ENCODE results near the gene VTN. TPM values are rescaled to one million over a fixed set of nuclear protein-coding genes. Genes with fewer than 3 reads are reported as not detected.

The VTN gene
- total and polyA plus RNA-seq, 4 donors = 0.63 to 4.3 (median 2.0) TPM

DNA sequence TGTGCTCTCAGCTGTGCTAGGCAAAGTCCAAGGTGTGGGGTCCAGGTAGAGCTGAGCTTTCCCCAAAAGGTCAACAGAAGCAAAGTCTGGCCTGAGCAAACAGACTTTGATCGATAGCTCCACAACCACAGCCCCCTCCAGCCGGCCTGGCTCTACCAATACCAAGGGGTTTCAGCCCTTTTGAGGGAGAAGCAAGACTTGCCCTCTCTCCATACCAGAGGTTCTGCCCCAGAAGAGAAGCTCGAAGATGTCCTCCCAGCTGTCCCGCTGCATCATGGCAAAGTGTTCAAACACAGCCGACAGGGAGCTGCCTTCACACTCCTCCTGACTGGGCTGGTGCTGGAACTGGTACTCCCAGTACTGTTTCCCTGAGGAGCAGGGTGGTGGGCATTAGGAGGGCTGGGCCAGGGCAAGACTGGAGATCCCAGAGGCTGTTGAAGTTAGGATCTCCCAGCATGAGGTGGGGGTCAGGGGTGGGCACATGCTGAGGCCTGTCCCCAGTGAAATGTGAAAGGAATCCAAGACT, 1.7 kb downstream of the VTN start:
- DNase-seq (no peak), ATAC-seq (ENCODE audit: low FRiP score) (no peak)
- Histone ChIP-seq H3K27ac (ENCODE audit: low read depth in 1 of 2, low read length in 2 of 2) (no peak overlapping the region), H3K4me1 (ENCODE audit: control insufficient read depth in 1 of 2, insufficient read depth in 2 of 2, low read length in 2 of 2) (no peaks in the 10 kb centered on the region), H3K9me3 (ENCODE audit: control insufficient read depth, low read length) (no peaks in the 10 kb centered on the region), H3K27me3 (ENCODE audit: control insufficient read depth in 1 of 2, insufficient read depth in 2 of 2, low read length in 1 of 2) (no peaks in the 10 kb centered on the region), H3K36me3 (ENCODE audit: control insufficient read depth in 1 of 2, insufficient read depth in 2 of 2, low read length in 1 of 2) (peaks cover 0 to 2% of the 10 kb centered on the region in 2 donors), H3K4me3 (ENCODE audit: low read length in 2 of 2) (no peak overlapping the region)
- intact Hi-C loops (cut with DNase I) = no loop called here
- WGBS, 2 donors = 80 to 83% methylated on average over 5 of the region's 5 CpGs

GRCh38 chr17:28367641-28368305, 2.3 kb downstream of the VTN start:
- Histone ChIP-seq H3K36me3 (ENCODE audit: control insufficient read depth in 1 of 2, insufficient read depth in 2 of 2, low read length in 1 of 2) (peaks cover 0 to 2% of the 10 kb centered on the region in 2 donors), H3K4me3 (ENCODE audit: low read length in 2 of 2) (no peak overlapping the region), H3K4me1 (ENCODE audit: control insufficient read depth in 1 of 2, insufficient read depth in 2 of 2, low read length in 2 of 2) (no peaks in the 10 kb centered on the region), H3K27ac (ENCODE audit: low read depth in 1 of 2, low read length in 2 of 2) (no peak overlapping the region), H3K27me3 (ENCODE audit: control insufficient read depth in 1 of 2, insufficient read depth in 2 of 2, low read length in 1 of 2) (no peaks in the 10 kb centered on the region), H3K9me3 (ENCODE audit: control insufficient read depth, low read length) (no peaks in the 10 kb centered on the region)
- no peak for DNase-seq
- WGBS, 2 donors = 88 to 90% methylated on average over 21 of the region's 21 CpGs
- intact Hi-C loops (cut with DNase I) = no loop called here
- no peak for ATAC-seq (ENCODE audit: low FRiP score)

- Histone ChIP-seq H3K4me3 (ENCODE audit: low read length in 2 of 2) (no peak overlapping the region), H3K36me3 (ENCODE audit: control insufficient read depth in 1 of 2, insufficient read depth in 2 of 2, low read length in 1 of 2) (peaks cover 0 to 2% of the 10 kb centered on the region in 2 donors), H3K4me1 (ENCODE audit: control insufficient read depth in 1 of 2, insufficient read depth in 2 of 2, low read length in 2 of 2) (no peaks in the 10 kb centered on the region), H3K9me3 (ENCODE audit: control insufficient read depth, low read length) (no peaks in the 10 kb centered on the region), H3K27me3 (ENCODE audit: control insufficient read depth in 1 of 2, insufficient read depth in 2 of 2, low read length in 1 of 2) (no peaks in the 10 kb centered on the region), H3K27ac (ENCODE audit: low read depth in 1 of 2, low read length in 2 of 2) (no peak overlapping the region)
- WGBS, 2 donors = 58 to 80% methylated on average over 1 of the region's 1 CpG
- intact Hi-C loops (cut with DNase I) = no loop called here
- no peak for DNase-seq
- ATAC-seq (ENCODE audit: low FRiP score) = no peak
Observed at GRCh38 chr17:28366605-28367004, 3.5 kb downstream of the VTN start.

DNA sequence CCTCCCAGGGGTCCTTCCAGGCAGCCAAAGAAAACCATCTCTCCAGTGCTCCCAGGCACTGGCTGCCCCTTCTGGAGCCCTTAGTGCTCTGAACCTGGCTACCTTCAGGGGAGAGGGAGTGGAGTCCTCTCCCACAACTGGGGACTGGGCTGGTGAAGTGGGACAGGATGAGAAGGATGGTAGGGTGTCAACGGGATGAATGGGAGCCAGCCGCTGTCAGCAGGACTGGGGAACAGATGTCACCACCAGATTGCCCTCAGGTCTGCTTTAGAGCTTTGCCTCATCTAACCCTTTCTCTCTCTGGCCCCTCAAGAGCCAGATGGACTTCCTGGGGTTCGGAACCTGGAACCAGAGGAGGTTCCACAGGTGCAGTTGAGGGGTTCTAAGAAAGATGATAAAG, 4.6 kb downstream of the VTN start:
- ATAC-seq (ENCODE audit: low FRiP score) (no peak), DNase-seq (peak in 1 of 2 donors; percentile 32)
- Histone ChIP-seq H3K9me3 (ENCODE audit: control insufficient read depth, low read length) (no peaks in the 10 kb centered on the region), H3K27ac (ENCODE audit: low read depth in 1 of 2, low read length in 2 of 2) (no peak overlapping the region), H3K27me3 (ENCODE audit: control insufficient read depth in 1 of 2, insufficient read depth in 2 of 2, low read length in 1 of 2) (no peaks in the 10 kb centered on the region), H3K4me1 (ENCODE audit: control insufficient read depth in 1 of 2, insufficient read depth in 2 of 2, low read length in 2 of 2) (no peaks in the 10 kb centered on the region), H3K36me3 (ENCODE audit: control insufficient read depth in 1 of 2, insufficient read depth in 2 of 2, low read length in 1 of 2) (peaks cover 2 to 3% of the 10 kb centered on the region in 2 donors), H3K4me3 (ENCODE audit: low read length in 2 of 2) (no peak overlapping the region)
- intact Hi-C loops (cut with DNase I) = no loop called here
- 87 to 94% methylated on average over 3 of the region's 3 CpGs for WGBS, 2 donors

GRCh38 chr17:28364665-28365363, 5.3 kb downstream of the VTN start, which contains the start of gene SEBOX:
Gene SEBOX, minus strand, starts transcription at chr17:28365199. Its CDS starts 48 bp downstream, at chr17:28365151.
- WGBS, 2 donors = 83 to 84% methylated on average over 11 to 13 of the region's 13 CpGs
- Histone ChIP-seq H3K9me3 (ENCODE audit: control insufficient read depth, low read length) (no peaks in the 10 kb centered on the region), H3K36me3 (ENCODE audit: control insufficient read depth in 1 of 2, insufficient read depth in 2 of 2, low read length in 1 of 2) (peaks cover 2 to 4% of the 10 kb centered on the region in 2 donors), H3K27me3 (ENCODE audit: control insufficient read depth in 1 of 2, insufficient read depth in 2 of 2, low read length in 1 of 2) (no peaks in the 10 kb centered on the region), H3K4me1 (ENCODE audit: control insufficient read depth in 1 of 2, insufficient read depth in 2 of 2, low read length in 2 of 2) (no peaks in the 10 kb centered on the region), H3K27ac (ENCODE audit: low read depth in 1 of 2, low read length in 2 of 2) (no peak within 1 kb of the TSS), H3K4me3 (ENCODE audit: low read length in 2 of 2) (no peak within 1 kb of the TSS)
- DNase-seq (peak in 1 of 2 donors; percentile 66), ATAC-seq (ENCODE audit: low FRiP score) (no peak)
- intact Hi-C loops (cut with DNase I) = no loop called here

- H3K36me3 ChIP-seq (ENCODE audit: control insufficient read depth in 1 of 2, insufficient read depth in 2 of 2, low read length in 1 of 2) = peaks cover 2 to 4% of the 10 kb centered on the region in 2 donors
- intact Hi-C loops (cut with DNase I) = no loop called here
- H3K9me3 ChIP-seq (ENCODE audit: control insufficient read depth, low read length) = no peaks in the 10 kb centered on the region
- H3K27ac ChIP-seq (ENCODE audit: low read depth in 1 of 2, low read length in 2 of 2) = no peak overlapping the region
- H3K27me3 ChIP-seq (ENCODE audit: control insufficient read depth in 1 of 2, insufficient read depth in 2 of 2, low read length in 1 of 2) = no peaks in the 10 kb centered on the region
- ATAC-seq (ENCODE audit: low FRiP score) = no peak
- 86 to 92% methylated on average over 8 of the region's 8 CpGs for WGBS, 2 donors
- DNase-seq = peak in 1 of 2 donors; percentile 45
- no peak overlapping the region for H3K4me3 ChIP-seq (ENCODE audit: low read length in 2 of 2)
- no peaks in the 10 kb centered on the region for H3K4me1 ChIP-seq (ENCODE audit: control insufficient read depth in 1 of 2, insufficient read depth in 2 of 2, low read length in 2 of 2)
Observed at GRCh38 chr17:28363776-28364650, 6.1 kb downstream of the VTN start.

GRCh38 chr17:28363186-28363585, 6.9 kb downstream of the VTN start:
- DNase-seq = peak in 1 of 2 donors; percentile 7
- H3K4me3 ChIP-seq (ENCODE audit: low read length in 2 of 2) = no peak overlapping the region
- WGBS, 2 donors = 85% methylated on average over 5 of the region's 5 CpGs

DNA sequence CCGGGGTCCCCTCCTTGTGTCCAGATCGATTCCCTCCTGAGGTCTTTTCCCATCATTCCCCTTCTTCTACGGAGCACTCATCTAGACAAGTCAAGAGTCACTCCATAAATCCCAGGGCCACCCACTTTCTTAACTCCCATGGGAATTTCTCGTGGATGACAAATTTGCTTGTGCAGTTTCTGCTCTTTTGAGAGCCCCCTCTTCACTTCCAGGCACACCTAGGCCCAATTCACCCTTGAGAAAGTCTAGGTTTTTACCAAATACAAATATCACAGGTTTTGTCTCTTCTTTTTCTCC, 12.3 kb downstream of the VTN start:
- H3K27me3 ChIP-seq (ENCODE audit: control insufficient read depth in 1 of 2, insufficient read depth in 2 of 2, low read length in 1 of 2) = no peaks in the 10 kb centered on the region
- 3 to 6% methylated on average over 4 of the region's 4 CpGs for WGBS, 2 donors
- intact Hi-C loops (cut with DNase I) = loop anchor here in 1 of 2 donors (2.0 kb wide), 1 partner anchor 21 kb away; no protein-coding TSS in a partner anchor
- H3K27ac ChIP-seq (ENCODE audit: low read depth in 1 of 2, low read length in 2 of 2) = peak overlapping the region; percentile 6 to 33
- ATAC-seq (ENCODE audit: low FRiP score) (no peak), DNase-seq (peak in 1 of 2 donors; percentile 11)
- H3K4me1 ChIP-seq (ENCODE audit: control insufficient read depth in 1 of 2, insufficient read depth in 2 of 2, low read length in 2 of 2) = no peaks in the 10 kb centered on the region
- peak overlapping the region; percentile 9 to 69 for H3K4me3 ChIP-seq (ENCODE audit: low read length in 2 of 2)
- no peaks in the 10 kb centered on the region for H3K9me3 ChIP-seq (ENCODE audit: control insufficient read depth, low read length)
- H3K36me3 ChIP-seq (ENCODE audit: control insufficient read depth in 1 of 2, insufficient read depth in 2 of 2, low read length in 1 of 2) = peaks cover 2 to 6% of the 10 kb centered on the region in 2 donors

More at GRCh38 chr17:28363186-28363585, 6.9 kb downstream of the VTN start:
- no peaks in the 10 kb centered on the region for H3K27me3 ChIP-seq (ENCODE audit: control insufficient read depth in 1 of 2, insufficient read depth in 2 of 2, low read length in 1 of 2)
- H3K27ac ChIP-seq (ENCODE audit: low read depth in 1 of 2, low read length in 2 of 2) = no peak overlapping the region
- no peaks in the 10 kb centered on the region for H3K9me3 ChIP-seq (ENCODE audit: control insufficient read depth, low read length)
- no peak for ATAC-seq (ENCODE audit: low FRiP score)
- intact Hi-C loops (cut with DNase I) = no loop called here
- H3K36me3 ChIP-seq (ENCODE audit: control insufficient read depth in 1 of 2, insufficient read depth in 2 of 2, low read length in 1 of 2) = peaks cover 2 to 4% of the 10 kb centered on the region in 2 donors
- H3K4me1 ChIP-seq (ENCODE audit: control insufficient read depth in 1 of 2, insufficient read depth in 2 of 2, low read length in 2 of 2) = no peaks in the 10 kb centered on the region

All from aorta (tissue), 5 donors.